Right ventricle myocardium superior (tissue), 1 donor: Measurements from ENCODE around the gene RIC8A. TPM values are rescaled to one million over a fixed set of nuclear protein-coding genes. Genes with fewer than 3 reads are reported as not detected.
"Not testable (repeated sequence)": the region's sequence is repeated elsewhere in the genome, so short reads cannot be mapped to it uniquely, and the experiment has no call there.

ENCODE experiments used
- ATAC-seq: fragments of 200-7000 bp; cut with Tn5 transposase; one replicate; pipeline ENCODE4 v1.9.1; 2020; ENCODE audit warnings: mild to moderate bottlenecking; ENCODE audit not compliant: poor library complexity
- DNase-seq: peaks from one replicate; pipeline ENCODE4 v3.0.0-alpha.2; 2020
- intact Hi-C: fragments of 100-400 bp; cut with DNase I; formaldehyde crosslinking; loops from one replicate; pipeline ENCODE4 v1.11.2; 2022
- total RNA-seq: library from RNA; stranded (reverse); fragmentation: NEBNext Ultra II Directional; extraction: Animal tissue kit (Norgen Biotek cat#: 25700); gene quantifications from one replicate; pipeline ENCODE4 v1.2.1, GENCODE V29; 2021
- donor health status: DM: no; HTN: yes; CAD: no; lungs with severe emphysema.

Gene RIC8A
- total RNA-seq, 1 donor from 2014 or later: 51.9 TPM

GRCh38 chr11:232783-233565 is 25.5 kb downstream of the RIC8A start:
- intact Hi-C loops: no loop called here
- ATAC-seq (no peak), DNase-seq (no peak)

GRCh38 chr11:235180-235579 is 27.7 kb downstream of the RIC8A start:
- no peak for DNase-seq
- ATAC-seq: no peak
- intact Hi-C loops: no loop called here

- intact Hi-C loops: no loop called here
- ATAC-seq (peak; percentile 12), DNase-seq (no peak)
Observed at GRCh38 chr11:235609-235996, 28.1 kb downstream of the RIC8A start.

- intact Hi-C loops: no loop called here
- ATAC-seq (peak; percentile 92), DNase-seq (peak; percentile 88)
Observed at GRCh38 chr11:235997-236773, 28.7 kb downstream of the RIC8A start, which contains the start of gene SIRT3. Gene SIRT3 (minus strand): TSS chr11:236342. CDS start chr11:236328, 14 bp downstream.

- DNase-seq (peak; percentile 93), ATAC-seq (peak; percentile 94)
- intact Hi-C loops: no loop called here
Observed at GRCh38 chr11:236774-237767, 29.6 kb downstream of the RIC8A start, which contains the start of gene PSMD13. Gene PSMD13 (plus strand): TSS chr11:236976. CDS start chr11:237050, 74 bp downstream.

GRCh38 chr11:238346-238745 is 30.8 kb downstream of the RIC8A start:
- intact Hi-C loops, ATAC-seq, DNase-seq: not testable (repeated sequence)

GRCh38 chr11:240315-240714 is 32.8 kb downstream of the RIC8A start:
- DNase-seq (no peak), ATAC-seq (no peak)
- intact Hi-C loops: no loop called here

GRCh38 chr11:241634-242033 is 34.1 kb downstream of the RIC8A start:
- DNase-seq: no peak
- ATAC-seq: peak; percentile 69
- intact Hi-C loops: no loop called here

- ATAC-seq: no peak
- DNase-seq: no peak
- intact Hi-C loops: no loop called here
Observed at GRCh38 chr11:244376-244775, 36.9 kb downstream of the RIC8A start.

GRCh38 chr11:249062-249461 is 41.6 kb downstream of the RIC8A start:
- no peak for DNase-seq
- intact Hi-C loops: no loop called here
- ATAC-seq: no peak

GRCh38 chr11:250274-250673 is 42.8 kb downstream of the RIC8A start:
- DNase-seq: no peak
- intact Hi-C loops: no loop called here
- ATAC-seq: no peak

- DNase-seq (peak; percentile 72), ATAC-seq (peak; percentile 79)
- intact Hi-C loops: no loop called here
Observed at GRCh38 chr11:250740-251299, 43.3 kb downstream of the RIC8A start.

GRCh38 chr11:251550-251949 is 44.0 kb downstream of the RIC8A start:
- DNase-seq (no peak), ATAC-seq (no peak)
- intact Hi-C loops: no loop called here

GRCh38 chr11:252666-253065 is 45.2 kb downstream of the RIC8A start:
- DNase-seq (no peak), ATAC-seq (no peak)
- intact Hi-C loops: no loop called here

GRCh38 chr11:253160-253885 is 45.8 kb downstream of the RIC8A start:
- ATAC-seq (no peak), DNase-seq (no peak)
- intact Hi-C loops: no loop called here

GRCh38 chr11:253886-254270 is 46.4 kb downstream of the RIC8A start:
- no peak for DNase-seq
- intact Hi-C loops: no loop called here
- ATAC-seq: no peak

GRCh38 chr11:255176-255575 is 47.7 kb downstream of the RIC8A start:
- intact Hi-C loops: no loop called here
- DNase-seq: no peak
- no peak for ATAC-seq

- DNase-seq (no peak), ATAC-seq (no peak)
- intact Hi-C loops: no loop called here
Observed at GRCh38 chr11:255816-256215, 48.3 kb downstream of the RIC8A start.
